Adrenal gland (tissue), 12 donors: ENCODE measurements around the gene AK8. TPM values are rescaled to one million over a fixed set of nuclear protein-coding genes. Genes with fewer than 3 reads are reported as not detected.

Experiments
- DNase-seq, 7 donors: peaks; one replicate each; pipeline ENCODE4 v3.0.0-alpha.2; 2019 to 2020
- H3K27ac ChIP-seq, 5 donors: fragments of 200-600 bp; sonication (generic) in 4 of 5; 1 replicate in 3 of 5; 2 replicates in 2 of 5; pipeline versions ENCODE4 v1.5.1 to v1.8.0; 2016 to 2020; ENCODE audit warnings: mild to moderate bottlenecking in 1 of 5
- H3K27me3 ChIP-seq: fragments of 200-600 bp; 2 replicates; pipeline ENCODE4 v1.8.0; 2021
- H3K36me3 ChIP-seq, 2 donors: fragments of 200-600 bp; replicated peaks in 1 of 2; 1 replicate in 1 of 2; 2 replicates in 1 of 2; pipeline versions ENCODE4 v1.5.1 to v1.8.0; 2018 to 2022
- H3K4me1 ChIP-seq, 2 donors: fragments of 200-600 bp; replicated peaks in 1 of 2; 1 replicate in 1 of 2; 2 replicates in 1 of 2; pipeline versions ENCODE4 v1.5.1 to v1.8.0; 2018 to 2021
- H3K4me3 ChIP-seq, 4 donors: fragments of 200-600 bp; sonication (generic) in 3 of 4; one replicate each; pipeline ENCODE4 v1.5.1; 2016 to 2018
- H3K9me3 ChIP-seq, 3 donors: fragments of 200-600 bp; sonication (generic) in 1 of 3; replicated peaks in 1 of 3; 1 replicate in 2 of 3; 2 replicates in 1 of 3; pipeline versions ENCODE4 v1.5.1 to v1.8.0; 2016 to 2021
- CTCF ChIP-seq, 6 experiments: fragments of 450-650 bp in 4 of 6; fragments of 200-600 bp in 2 of 6; sonication (generic) in 1 of 6; IDR thresholded peaks; 1 replicate in 5 of 6; 2 replicates in 1 of 6; pipeline versions ENCODE4 v1.5.1 to v1.8.0; 2016 to 2021; ENCODE audit warnings: antibody characterized with exemption in 6 of 6, mild to moderate bottlenecking in 2 of 6, moderate library complexity in 1 of 6
- POLR2A ChIP-seq, 2 donors: fragments of 450-650 bp; IDR thresholded peaks; one replicate each; pipeline ENCODE4 v1.6.1; 2017; ENCODE audit warnings: antibody characterized with exemption in 2 of 2, mild to moderate bottlenecking in 2 of 2, moderate library complexity in 1 of 2
- WGBS, 4 donors: extraction: QIAGEN DNeasy Blood & Tissue Kit in 2 of 4; methylation state at CpG; one replicate each; pipeline versions ENCODE4 v1.1.5 to v1.1.7; 2013 to 2017; 5-methylcytosine and 5-hydroxymethylcytosine counted together
- intact Hi-C, 2 donors: fragments of 100-400 bp; cut with DNase I; formaldehyde crosslinking; loops; one replicate each; pipeline versions ENCODE4 v1.14.1 to v1.15.0; 2022 to 2023
- polyA plus RNA-seq, 3 donors: library from polyadenylated mRNA; stranded (reverse); fragments of 200-250 nt in 2 of 3; fragments of 350-450 nt in 1 of 3; fragmentation: Illumina TruSeq in 1 of 3; extraction: RNeasy Lipid Tissue Mini Kit (QIAGEN cat#74804) in 1 of 3; gene quantifications; one replicate each; pipeline ENCODE4 v1.2.3, GENCODE V29; 2013 to 2014
- total RNA-seq, 9 donors: library from RNA; depleted of rRNA in 4 of 9; stranded (reverse); fragments of >200 nt in 4 of 9; fragments of 120-200 nt in 1 of 9; fragmentation: NEBNext Ultra II Directional in 1 of 9; extraction: Animal tissue kit (Norgen Biotek cat#: 25700) in 1 of 9; gene quantifications; one replicate each; pipeline versions ENCODE4 v1.1.0 to v1.2.4, GENCODE V29; 2013 to 2023
- donor health status: healthy with polysubstance abuse.
- donor health status: Bipolar disorder and iron deficiency.
- donor health status: DM: yes; HTN: yes; CAD: no.
- donor health status: DM: no; HTN: no; CAD: no.
- donor health status: DM: no; HTN: no; CAD: no.
- donor health status: DM: yes; HTN: yes; CAD: no.

The AK8 gene
- total and polyA plus RNA-seq, 12 donors, result 0.69 to 6.0 (median 1.5) TPM

- WGBS, 4 donors, result 82 to 85% (median 82%) methylated on average over 2 to 5 of the region's 5 CpGs; no CpG with 5 or more reads in 1 of the 4 donors
- H3K4me1 ChIP-seq, result no peaks in the 10 kb centered on the region
- no peak overlapping the region for H3K4me3 ChIP-seq
- no peak overlapping the region for H3K27ac ChIP-seq
- H3K27me3 ChIP-seq, result no peaks in the 10 kb centered on the region
- intact Hi-C loops, result no loop called here
- TF ChIP-seq POLR2A (IDR thresholded peaks at IDR 0.05) (no peak), CTCF (IDR thresholded peaks at IDR 0.05) (no peak)
- no peaks in the 10 kb centered on the region for H3K9me3 ChIP-seq
- DNase-seq, result no peak
- H3K36me3 ChIP-seq, result no peaks in the 10 kb centered on the region
These were observed 150.0 kb downstream of the AK8 start for GRCh38 chr9:132728071-132728470.

GRCh38 chr9:132726576-132727130, 151.4 kb downstream of the AK8 start:
- H3K4me1 ChIP-seq, result no peaks in the 10 kb centered on the region
- no peaks in the 10 kb centered on the region for H3K36me3 ChIP-seq
- no peaks in the 10 kb centered on the region for H3K9me3 ChIP-seq
- H3K27me3 ChIP-seq, result no peaks in the 10 kb centered on the region
- no peak overlapping the region for H3K27ac ChIP-seq
- no peak overlapping the region for H3K4me3 ChIP-seq
- intact Hi-C loops, result no loop called here
- 65 to 78% (median 74%) methylated on average over 8 of the region's 8 CpGs for WGBS, 4 donors
- no peak for TF ChIP-seq CTCF (IDR thresholded peaks at IDR 0.05)
- TF ChIP-seq POLR2A (IDR thresholded peaks at IDR 0.05), result no peak
- no peak for DNase-seq

- no peak overlapping the region for H3K27ac ChIP-seq
- H3K27me3 ChIP-seq, result no peaks in the 10 kb centered on the region
- intact Hi-C loops, result no loop called here
- DNase-seq, result no peak
- WGBS, 4 donors, result 94 to 95% (median 94%) methylated on average over 13 of the region's 13 CpGs
- H3K9me3 ChIP-seq, result no peaks in the 10 kb centered on the region
- no peaks in the 10 kb centered on the region for H3K36me3 ChIP-seq
- no peak overlapping the region for H3K4me3 ChIP-seq
- no peaks in the 10 kb centered on the region for H3K4me1 ChIP-seq
- no peak for TF ChIP-seq POLR2A (IDR thresholded peaks at IDR 0.05)
- TF ChIP-seq CTCF (IDR thresholded peaks at IDR 0.05), result no peak
These were observed 152.8 kb downstream of the AK8 start for GRCh38 chr9:132725306-132725705.

GRCh38 chr9:132723809-132724208, 154.3 kb downstream of the AK8 start:
- Histone ChIP-seq H3K9me3 (no peaks in the 10 kb centered on the region), H3K4me3 (no peak overlapping the region), H3K4me1 (no peaks in the 10 kb centered on the region), H3K36me3 (no peaks in the 10 kb centered on the region), H3K27ac (no peak overlapping the region), H3K27me3 (no peaks in the 10 kb centered on the region)
- no peak for TF ChIP-seq CTCF (IDR thresholded peaks at IDR 0.05)
- TF ChIP-seq POLR2A (IDR thresholded peaks at IDR 0.05), result no peak
- no peak for DNase-seq
- 80 to 100% (median 84%) methylated on average over 2 to 4 of the region's 4 CpGs for WGBS, 4 donors
- intact Hi-C loops, result no loop called here
